Anterior cingulate cortex (tissue), 58 donors: ENCODE measurements around the gene PURA.
"Not testable (repeated sequence)": the region's sequence is repeated elsewhere in the genome, so short reads cannot be mapped to it uniquely, and the experiment has no call there.

Experiments used
- DNase-seq, 58 donors: peaks; one replicate each; lab custom pipeline; 2025; lab: John Stamatoyannopoulos, UW

PURA gene

GRCh38 chr5:140154710-140155381 is 40.9 kb downstream of the PURA start:
- DNase-seq, result not testable (repeated sequence)

- DNase-seq, result peak; percentile 35 to 97 (median 90)
Observed at GRCh38 chr5:140157032-140157781, 43.3 kb downstream of the PURA start.

GRCh38 chr5:140159014-140159927 is 45.4 kb downstream of the PURA start:
- DNase-seq, result no peak

- DNase-seq, result no peak
Observed at GRCh38 chr5:140162275-140162674, 48.4 kb downstream of the PURA start.

- DNase-seq, result no peak
Observed at GRCh38 chr5:140162781-140163180, 48.9 kb downstream of the PURA start.

- DNase-seq, result no peak
Observed at GRCh38 chr5:140165101-140165922, 51.4 kb downstream of the PURA start.

GRCh38 chr5:140165923-140166270 is 52.0 kb downstream of the PURA start:
- no peak for DNase-seq

- peak in 12 of 58 donors; percentile 16 to 66 (median 28) for DNase-seq
Observed at GRCh38 chr5:140166911-140167310, 53.0 kb downstream of the PURA start.

- DNase-seq, result no peak
Observed at GRCh38 chr5:140168371-140168770, 54.5 kb downstream of the PURA start.

GRCh38 chr5:140169410-140169809 is 55.5 kb downstream of the PURA start:
- no peak for DNase-seq

- no peak for DNase-seq
Observed at GRCh38 chr5:140172483-140172882, 58.6 kb downstream of the PURA start.

GRCh38 chr5:140174014-140174413 is 60.1 kb downstream of the PURA start:
- no peak for DNase-seq

GRCh38 chr5:140174465-140175366 is 60.8 kb downstream of the PURA start, which contains the start of gene CYSTM1:
Gene CYSTM1, plus strand, starts transcription at chr5:140175188. Its CDS starts 19,278 bp downstream, at chr5:140194466.
- peak; percentile 39 to 97 (median 90) for DNase-seq
